Measurements from ENCODE around the gene MEN1. TPM values are rescaled to one million over a fixed set of nuclear protein-coding genes. Genes with fewer than 3 reads are reported as not detected.

MEN1 gene
- total and polyA plus RNA-seq, 9 of the 15 experiments (the other 6 are each of a cell fraction or from before 2014, with no cell fraction given) = 3.4 to 57.2 (median 19.3) TPM

- TF ChIP-seq E2F1 (CRISPR knock-in tag; IDR thresholded peaks at IDR 0.05) = no peak
- no peak for TF ChIP-seq ZNF408 (CRISPR knock-in tag; IDR thresholded peaks at IDR 0.05; ENCODE audit: low read depth)
- TF ChIP-seq ARID2 (IDR thresholded peaks at IDR 0.05) = 0 out of 2 replicates have a peak, but pooled peaks have one; percentile 22
- TF ChIP-seq CBX5 (IDR thresholded peaks at IDR 0.05; ENCODE audit: borderline replicate concordance, low read depth) = no peak
- TF ChIP-seq PHF8 (IDR thresholded peaks at IDR 0.05; ENCODE audit: borderline replicate concordance, low read length) = no peak; the same call in 1 of the 2 replicates
- TF ChIP-seq HLTF (IDR thresholded peaks at IDR 0.05) = no peak
- TF ChIP-seq SOX6 (IDR thresholded peaks at IDR 0.05) = no peak
- TF ChIP-seq ZNF639 (CRISPR knock-in tag; conservative IDR thresholded peaks at IDR 0.05 in 1 of 2, IDR thresholded peaks at IDR 0.05 in 1 of 2) = no peak
- TF ChIP-seq, protein P1, sequence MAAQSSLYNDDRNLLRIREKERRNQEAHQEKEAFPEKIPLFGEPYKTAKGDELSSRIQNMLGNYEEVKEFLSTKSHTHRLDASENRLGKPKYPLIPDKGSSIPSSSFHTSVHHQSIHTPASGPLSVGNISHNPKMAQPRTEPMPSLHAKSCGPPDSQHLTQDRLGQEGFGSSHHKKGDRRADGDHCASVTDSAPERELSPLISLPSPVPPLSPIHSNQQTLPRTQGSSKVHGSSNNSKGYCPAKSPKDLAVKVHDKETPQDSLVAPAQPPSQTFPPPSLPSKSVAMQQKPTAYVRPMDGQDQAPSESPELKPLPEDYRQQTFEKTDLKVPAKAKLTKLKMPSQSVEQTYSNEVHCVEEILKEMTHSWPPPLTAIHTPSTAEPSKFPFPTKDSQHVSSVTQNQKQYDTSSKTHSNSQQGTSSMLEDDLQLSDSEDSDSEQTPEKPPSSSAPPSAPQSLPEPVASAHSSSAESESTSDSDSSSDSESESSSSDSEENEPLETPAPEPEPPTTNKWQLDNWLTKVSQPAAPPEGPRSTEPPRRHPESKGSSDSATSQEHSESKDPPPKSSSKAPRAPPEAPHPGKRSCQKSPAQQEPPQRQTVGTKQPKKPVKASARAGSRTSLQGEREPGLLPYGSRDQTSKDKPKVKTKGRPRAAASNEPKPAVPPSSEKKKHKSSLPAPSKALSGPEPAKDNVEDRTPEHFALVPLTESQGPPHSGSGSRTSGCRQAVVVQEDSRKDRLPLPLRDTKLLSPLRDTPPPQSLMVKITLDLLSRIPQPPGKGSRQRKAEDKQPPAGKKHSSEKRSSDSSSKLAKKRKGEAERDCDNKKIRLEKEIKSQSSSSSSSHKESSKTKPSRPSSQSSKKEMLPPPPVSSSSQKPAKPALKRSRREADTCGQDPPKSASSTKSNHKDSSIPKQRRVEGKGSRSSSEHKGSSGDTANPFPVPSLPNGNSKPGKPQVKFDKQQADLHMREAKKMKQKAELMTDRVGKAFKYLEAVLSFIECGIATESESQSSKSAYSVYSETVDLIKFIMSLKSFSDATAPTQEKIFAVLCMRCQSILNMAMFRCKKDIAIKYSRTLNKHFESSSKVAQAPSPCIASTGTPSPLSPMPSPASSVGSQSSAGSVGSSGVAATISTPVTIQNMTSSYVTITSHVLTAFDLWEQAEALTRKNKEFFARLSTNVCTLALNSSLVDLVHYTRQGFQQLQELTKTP (IDR thresholded peaks at IDR 0.05; ENCODE audit: low read depth in 1 of 2, partially characterized antibody in 2 of 2) = no peak
- TF ChIP-seq RFX1 (IDR thresholded peaks at IDR 0.05) = no peak
- TF ChIP-seq ZNF12 (CRISPR knock-in tag; IDR thresholded peaks at IDR 0.05) = 0 out of 2 replicates have a peak, but pooled peaks have one; percentile 48
Measured at GRCh38 chr11:64843686-64844329, 33.5 kb upstream of the MEN1 start (continued).
